Osteoblast (primary cell): ENCODE data around the gene PUM2. TPM values are rescaled to one million over a fixed set of nuclear protein-coding genes. Genes with fewer than 3 reads are reported as not detected.

Source experiments
- DNase-seq: peaks from one replicate; pipeline ENCODE4 v3.0.0; 2011; ENCODE audit warnings: low spot score, mixed read lengths; ENCODE audit not compliant: insufficient read length; ENCODE audit errors: missing footprints
- H2AFZ ChIP-seq: 2 replicates; pipeline ENCODE4 v1.6.0; 2011; ENCODE audit warnings: mild to moderate bottlenecking, low read length
- H3K27ac ChIP-seq: 2 replicates; pipeline ENCODE4 v1.5.1; 2011; ENCODE audit warnings: mild to moderate bottlenecking, low read depth, low read length, moderate library complexity
- H3K27me3 ChIP-seq: 2 replicates; pipeline ENCODE4 v1.6.0; 2012; ENCODE audit warnings: mild to moderate bottlenecking, control low read depth, inconsistent platforms, low read length, moderate library complexity; ENCODE audit not compliant: insufficient read depth
- H3K36me3 ChIP-seq: 2 replicates; pipeline ENCODE4 v1.5.1; 2011; ENCODE audit warnings: mild to moderate bottlenecking, low read length, control low read depth, moderate library complexity; ENCODE audit not compliant: insufficient read depth
- H3K4me1 ChIP-seq: 2 replicates; pipeline ENCODE4 v1.5.1; 2011; ENCODE audit warnings: mild to moderate bottlenecking, low read length, control low read depth, moderate library complexity; ENCODE audit not compliant: insufficient read depth
- H3K4me2 ChIP-seq: 2 replicates; pipeline ENCODE4 v1.6.0; 2011; ENCODE audit warnings: mild to moderate bottlenecking, low read length; ENCODE audit not compliant: insufficient read depth
- H3K4me3 ChIP-seq: fragments of 200-600 bp; sonication (generic); 3 replicates; pipeline ENCODE4 v1.5.1; 2012; ENCODE audit warnings: mild to moderate bottlenecking, low read length, inconsistent platforms; ENCODE audit not compliant: insufficient read depth
- H3K79me2 ChIP-seq: 2 replicates; pipeline ENCODE4 v1.6.0; 2012; ENCODE audit warnings: mild to moderate bottlenecking, low read length, control low read depth, inconsistent platforms; ENCODE audit not compliant: insufficient read depth
- H3K9me3 ChIP-seq: 2 replicates; pipeline ENCODE4 v1.5.1; 2011; ENCODE audit warnings: low read depth, low read length, control low read depth
- H4K20me1 ChIP-seq: 2 replicates; pipeline ENCODE4 v1.6.0; 2012; ENCODE audit warnings: mild to moderate bottlenecking, low read length, control low read depth; ENCODE audit not compliant: insufficient read depth
- CTCF ChIP-seq: IDR thresholded peaks from 2 replicates; pipeline ENCODE4 v1.5.1; 2011; ENCODE audit warnings: mild to moderate bottlenecking, low read depth, low read length, moderate library complexity; ENCODE audit errors: extremely low read depth
- total RNA-seq: library from RNA; depleted of rRNA; stranded (reverse); fragments of >200 nt; gene quantifications from 2 replicates; pipeline ENCODE4 v1.2.3, GENCODE V29; 2012

The PUM2 gene
- total RNA-seq, 1 donor: 45.2 TPM

GRCh38 chr2:20349513-20349921 is 1.1 kb downstream of the PUM2 start:
- H3K4me1 ChIP-seq: peaks cover 21% of the 10 kb centered on the region
- peaks cover 46% of the 10 kb centered on the region for H4K20me1 ChIP-seq
- peak; percentile 54 for DNase-seq
- TF ChIP-seq CTCF: no peak
- peak overlapping the region; percentile 88 for H3K4me2 ChIP-seq
- peak overlapping the region; percentile 80 for H3K4me3 ChIP-seq
- no peaks in the 10 kb centered on the region for H3K27me3 ChIP-seq
- no peaks in the 10 kb centered on the region for H3K36me3 ChIP-seq
- H3K27ac ChIP-seq: peak overlapping the region; percentile 74
- peaks cover 60% of the 10 kb centered on the region for H3K79me2 ChIP-seq
- H2AFZ ChIP-seq: no peak overlapping the region
- no peaks in the 10 kb centered on the region for H3K9me3 ChIP-seq

GRCh38 chr2:20348542-20348941 is 2.1 kb downstream of the PUM2 start:
- DNase-seq: no peak
- Histone ChIP-seq H4K20me1 (peaks cover 56% of the 10 kb centered on the region), H3K79me2 (peaks cover 69% of the 10 kb centered on the region), H3K4me3 (peak overlapping the region; percentile 80), H3K36me3 (no peaks in the 10 kb centered on the region), H3K4me2 (peak overlapping the region; percentile 88), H3K4me1 (peaks cover 21% of the 10 kb centered on the region), H3K27ac (no peak overlapping the region), H2AFZ (no peak overlapping the region), H3K9me3 (no peaks in the 10 kb centered on the region), H3K27me3 (no peaks in the 10 kb centered on the region)
- no peak for TF ChIP-seq CTCF

GRCh38 chr2:20346565-20347381 is 3.9 kb downstream of the PUM2 start:
- no peak overlapping the region for H3K27ac ChIP-seq
- no peak for DNase-seq
- no peak for TF ChIP-seq CTCF
- peak overlapping the region; percentile 35 for H3K4me2 ChIP-seq
- no peaks in the 10 kb centered on the region for H3K27me3 ChIP-seq
- no peaks in the 10 kb centered on the region for H3K36me3 ChIP-seq
- H3K4me1 ChIP-seq: peaks cover 21% of the 10 kb centered on the region
- H3K4me3 ChIP-seq: no peak overlapping the region
- H4K20me1 ChIP-seq: peaks cover 72% of the 10 kb centered on the region
- peaks cover 87% of the 10 kb centered on the region for H3K79me2 ChIP-seq
- H2AFZ ChIP-seq: no peak overlapping the region
- H3K9me3 ChIP-seq: no peaks in the 10 kb centered on the region

GRCh38 chr2:20343128-20343527 is 7.5 kb downstream of the PUM2 start:
- no peaks in the 10 kb centered on the region for H3K9me3 ChIP-seq
- H2AFZ ChIP-seq: no peak overlapping the region
- H3K27ac ChIP-seq: no peak overlapping the region
- no peak for TF ChIP-seq CTCF
- no peak overlapping the region for H3K4me2 ChIP-seq
- H3K79me2 ChIP-seq: peaks cover 100% of the 10 kb centered on the region
- H4K20me1 ChIP-seq: peaks cover 89% of the 10 kb centered on the region
- no peaks in the 10 kb centered on the region for H3K27me3 ChIP-seq
- H3K36me3 ChIP-seq: no peaks in the 10 kb centered on the region
- H3K4me1 ChIP-seq: peaks cover 6% of the 10 kb centered on the region
- no peak for DNase-seq
- no peak overlapping the region for H3K4me3 ChIP-seq
